ENCODE data around the gene CD37.
A peak's percentile ranks its signal among the peaks of the same experiment; 100 is the strongest.
"Not testable (repeated sequence)": the region's sequence is repeated elsewhere in the genome, so short reads cannot be mapped to it uniquely, and the experiment has no call there.

Gene CD37

GRCh38 chr19:49331616-49332055 lies 3.6 kb upstream of the CD37 start:
- peak; percentile 76 for DNase-seq

GRCh38 chr19:49332691-49333417 lies 2.4 kb upstream of the CD37 start:
- not testable (repeated sequence) for DNase-seq

- no peak for DNase-seq
These were observed 1.8 kb upstream of the CD37 start for GRCh38 chr19:49333418-49333805.

- DNase-seq = peak; percentile 75
These were observed 1.4 kb upstream of the CD37 start for GRCh38 chr19:49333811-49334288.

- DNase-seq = peak; percentile 41
These were observed 727 bp downstream of the CD37 start for GRCh38 chr19:49335784-49336481.

GRCh38 chr19:49336482-49337266 lies 1.5 kb downstream of the CD37 start:
- DNase-seq = no peak

GRCh38 chr19:49337267-49338022 lies 2.2 kb downstream of the CD37 start:
- DNase-seq = no peak

GRCh38 chr19:49338023-49338677 lies 2.9 kb downstream of the CD37 start:
- no peak for DNase-seq

GRCh38 chr19:49338691-49339300 lies 3.6 kb downstream of the CD37 start:
- peak; percentile 29 for DNase-seq

- no peak for DNase-seq
These were observed 4.3 kb downstream of the CD37 start for GRCh38 chr19:49339301-49340068.

GRCh38 chr19:49340069-49340864 lies 5.1 kb downstream of the CD37 start:
- no peak for DNase-seq

- no peak for DNase-seq
These were observed 5.9 kb downstream of the CD37 start for GRCh38 chr19:49340865-49341718.

- no peak for DNase-seq
These were observed 7.1 kb downstream of the CD37 start for GRCh38 chr19:49342291-49342721.

GRCh38 chr19:49343123-49343522 lies 7.9 kb downstream of the CD37 start:
- no peak for DNase-seq

- no peak for DNase-seq
These were observed 9.6 kb downstream of the CD37 start for GRCh38 chr19:49344505-49345423.

GRCh38 chr19:49347191-49347590 lies 12.0 kb downstream of the CD37 start:
- DNase-seq = no peak

- DNase-seq = peak; percentile 34
These were observed 12.6 kb downstream of the CD37 start for GRCh38 chr19:49347835-49348234.
